Activated CD8-positive, alpha-beta memory T cell treated with anti-CD3 and anti-CD28 coated beads, Interleukin-2, amount 50 U/mL, for 4 hours (primary cell): ENCODE measurements around the gene HTR3C.

Experiments
- DNase-seq: peaks from one replicate; pipeline ENCODE4 v3.0.0-alpha.2; 2020

Gene HTR3C

GRCh38 chr3:184096811-184097383 lies 44.0 kb downstream of the HTR3C start, which contains the start of gene HTR3E:
Gene HTR3E (plus strand): TSS chr3:184097064. CDS start chr3:184097530, 466 bp downstream.
- DNase-seq: no peak

- DNase-seq: no peak
These were observed 44.7 kb downstream of the HTR3C start for GRCh38 chr3:184097556-184097955.

DNA sequence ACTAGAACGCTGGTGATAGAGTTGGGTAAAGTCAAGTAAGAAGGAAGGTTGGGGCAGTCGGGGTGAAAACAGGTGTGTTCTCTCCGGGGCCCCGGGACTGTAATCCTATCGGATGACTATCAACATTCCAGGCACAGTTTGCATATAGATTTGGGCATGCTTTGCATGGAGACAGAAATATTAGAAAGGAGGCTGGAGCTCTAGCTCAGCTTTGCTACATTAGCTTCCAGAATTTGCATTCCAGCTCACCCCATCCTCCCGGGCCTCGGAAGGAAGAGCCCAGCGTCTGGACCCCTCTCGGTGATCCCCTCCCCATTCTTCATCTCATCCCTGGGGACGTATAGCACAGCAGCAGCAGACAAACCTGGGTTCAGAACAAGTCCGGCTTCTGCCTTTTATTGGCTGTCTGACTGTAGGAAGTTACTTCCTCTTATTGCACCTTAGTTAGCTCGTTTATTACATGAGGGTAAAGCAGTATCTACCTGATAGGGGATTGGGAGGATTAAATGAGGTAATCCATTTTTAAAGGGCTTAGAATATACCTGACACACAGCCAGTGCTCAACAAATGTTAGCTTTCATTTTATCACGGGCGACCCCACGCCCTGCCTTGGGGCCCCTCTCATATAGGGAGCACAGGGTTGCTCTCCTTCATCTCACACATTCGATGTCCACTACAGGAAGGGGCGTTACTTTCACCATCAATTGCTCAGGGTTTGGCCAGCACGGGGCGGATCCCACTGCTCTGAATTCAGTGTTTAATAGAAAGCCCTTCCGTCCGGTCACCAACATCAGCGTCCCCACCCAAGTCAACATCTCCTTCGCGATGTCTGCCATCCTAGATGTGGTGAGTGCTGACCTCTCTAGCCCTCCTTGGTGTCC lies 47.2 kb downstream of the HTR3C start:
- no peak for DNase-seq
